ENCODE data around the gene GLIS1. TPM values are rescaled to one million over a fixed set of nuclear protein-coding genes. Genes with fewer than 3 reads are reported as not detected.
A peak's percentile ranks its signal among the peaks of the same experiment; 100 is the strongest.

The GLIS1 gene
- total RNA-seq, 2 donors from 2014 or later = 0.16 TPM; not detected in 1

- Histone ChIP-seq H3K4me1 (peaks cover 6% of the 10 kb centered on the region), H3K4me3 (no peak overlapping the region)
- intact Hi-C loops (cut with DNase I) = loop anchor here (5.0 kb wide), 1 partner anchor 197 kb away; no protein-coding TSS in a partner anchor
These were observed 54.8 kb downstream of the GLIS1 start for GRCh38 chr1:53683986-53684740.

DNA sequence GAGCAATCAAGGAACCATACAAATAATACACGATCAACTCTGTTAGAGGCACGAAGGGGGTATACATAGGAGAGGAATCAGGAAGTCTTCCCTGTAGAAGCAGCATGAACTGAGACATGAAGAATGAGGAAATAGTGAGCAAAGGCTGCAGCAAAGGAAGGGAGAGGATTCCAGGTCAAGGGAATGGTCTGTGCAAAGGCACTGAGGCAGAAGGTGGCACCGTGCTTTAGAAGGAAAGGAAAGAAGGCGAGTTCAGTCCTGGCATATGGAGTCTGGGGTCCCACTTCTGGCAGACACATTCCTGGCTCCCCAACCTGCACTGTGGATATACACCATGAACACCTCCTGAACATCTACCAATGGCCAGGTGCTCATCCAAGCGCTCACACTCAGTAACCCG, 56.1 kb downstream of the GLIS1 start:
- Histone ChIP-seq H3K27ac (no peak overlapping the region), H3K36me3 (no peaks in the 10 kb centered on the region), H3K9me3 (no peaks in the 10 kb centered on the region), H3K27me3 (no peaks in the 10 kb centered on the region), H3K4me1 (peaks cover 6% of the 10 kb centered on the region), H3K9ac (ENCODE audit: low read depth in 2 of 2, low read length in 2 of 2) (no peak overlapping the region), H3K4me3 (no peak overlapping the region)
- DNase-seq = no peak
- intact Hi-C loops (cut with DNase I) = loop anchor here (5.0 kb wide), 1 partner anchor 196 kb away; no protein-coding TSS in a partner anchor
- TF ChIP-seq CTCF (IDR thresholded peaks at IDR 0.05) = no peak

More at GRCh38 chr1:53683986-53684740, 54.8 kb downstream of the GLIS1 start:
- no peak for DNase-seq
- Histone ChIP-seq H3K27me3 (no peaks in the 10 kb centered on the region), H3K9ac (ENCODE audit: low read depth in 2 of 2, low read length in 2 of 2) (no peak overlapping the region), H3K9me3 (no peaks in the 10 kb centered on the region), H3K36me3 (no peaks in the 10 kb centered on the region), H3K27ac (no peak overlapping the region)
- no peak for TF ChIP-seq CTCF (IDR thresholded peaks at IDR 0.05)

DNA sequence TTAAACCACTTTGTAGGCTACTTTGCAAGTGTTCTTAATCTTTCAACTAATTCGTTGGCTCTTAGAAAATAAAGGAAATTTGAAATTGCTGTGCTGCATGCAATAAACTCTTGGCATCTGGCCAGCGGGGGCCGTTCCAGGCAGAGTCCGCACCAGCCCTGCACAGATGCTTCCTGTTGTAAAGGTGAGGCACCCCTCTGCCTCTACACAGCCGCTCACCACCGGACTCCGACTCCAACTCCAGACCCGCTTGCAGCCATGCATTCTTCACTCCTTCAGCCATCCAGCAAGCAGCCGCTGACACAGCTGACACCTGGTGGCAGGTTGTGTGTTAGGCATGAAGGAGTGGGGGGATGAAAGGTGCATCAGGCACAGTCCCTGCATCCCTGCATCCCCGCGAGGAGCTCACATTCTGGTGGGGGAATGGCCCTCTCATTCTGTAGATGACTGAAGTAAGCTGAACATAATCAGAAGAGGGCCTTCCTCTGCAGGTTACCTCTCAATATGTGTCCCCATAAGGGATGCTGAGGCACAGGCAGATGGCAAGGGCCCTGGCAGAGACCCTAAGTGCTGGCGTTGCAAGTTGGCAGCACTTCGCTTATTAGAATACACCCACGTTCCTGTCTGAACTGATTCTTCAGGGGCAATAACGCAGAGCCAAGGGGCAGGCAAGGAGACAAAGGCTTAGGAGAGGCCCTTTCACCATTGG, 56.8 kb downstream of the GLIS1 start:
- H3K27ac ChIP-seq = no peak overlapping the region
- H3K4me1 ChIP-seq = peaks cover 6% of the 10 kb centered on the region
- H3K36me3 ChIP-seq = no peaks in the 10 kb centered on the region
- no peaks in the 10 kb centered on the region for H3K27me3 ChIP-seq
- DNase-seq = peak; percentile 81
- intact Hi-C loops (cut with DNase I) = loop anchor here (5.0 kb wide), 1 partner anchor 195 kb away; no protein-coding TSS in a partner anchor
- no peak overlapping the region for H3K4me3 ChIP-seq
- no peak overlapping the region for H3K9ac ChIP-seq (ENCODE audit: low read depth in 2 of 2, low read length in 2 of 2)
- peak; percentile 19 for TF ChIP-seq CTCF (IDR thresholded peaks at IDR 0.05)
- H3K9me3 ChIP-seq = no peaks in the 10 kb centered on the region

GRCh38 chr1:53681351-53681976, 57.5 kb downstream of the GLIS1 start:
- Histone ChIP-seq H3K36me3 (no peaks in the 10 kb centered on the region), H3K9ac (ENCODE audit: low read depth in 2 of 2, low read length in 2 of 2) (no peak overlapping the region), H3K27ac (no peak overlapping the region), H3K9me3 (no peaks in the 10 kb centered on the region), H3K4me3 (no peak overlapping the region), H3K4me1 (peaks cover 6% of the 10 kb centered on the region), H3K27me3 (no peaks in the 10 kb centered on the region)
- DNase-seq = no peak
- no peak for TF ChIP-seq CTCF (IDR thresholded peaks at IDR 0.05)
- intact Hi-C loops (cut with DNase I) = loop anchor here (5.0 kb wide), 1 partner anchor 194 kb away; no protein-coding TSS in a partner anchor

DNA sequence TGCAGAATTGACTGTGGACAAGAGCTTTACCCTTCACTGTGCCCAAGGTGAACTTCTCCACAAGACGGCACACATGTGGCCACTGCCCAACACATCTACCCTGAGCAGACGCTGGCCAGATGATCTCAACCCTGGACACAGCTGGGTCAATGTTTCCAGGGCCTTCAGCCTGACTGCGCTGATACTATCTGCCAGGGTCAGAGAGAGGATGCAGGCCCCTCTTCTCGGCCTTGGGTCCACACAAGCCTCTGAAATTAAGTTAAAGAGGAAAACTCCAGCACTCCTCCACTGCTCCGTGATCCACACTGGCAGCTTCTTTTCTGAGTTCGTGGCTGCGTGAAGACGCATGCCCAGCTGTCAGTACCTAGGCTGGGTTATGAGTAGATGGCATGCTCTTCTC, 58.1 kb downstream of the GLIS1 start:
- no peaks in the 10 kb centered on the region for H3K9me3 ChIP-seq
- no peak overlapping the region for H3K9ac ChIP-seq (ENCODE audit: low read depth in 2 of 2, low read length in 2 of 2)
- H3K36me3 ChIP-seq = no peaks in the 10 kb centered on the region
- no peak overlapping the region for H3K4me3 ChIP-seq
- H3K4me1 ChIP-seq = peaks cover 6% of the 10 kb centered on the region
- no peak for DNase-seq
- H3K27ac ChIP-seq = no peak overlapping the region
- no peaks in the 10 kb centered on the region for H3K27me3 ChIP-seq
- intact Hi-C loops (cut with DNase I) = loop anchor here (5.0 kb wide), 1 partner anchor 194 kb away; no protein-coding TSS in a partner anchor
- TF ChIP-seq CTCF (IDR thresholded peaks at IDR 0.05) = no peak
